NCI-H1417 treated with DMSO at 0.1 percent for 48 hours (cell line): ENCODE results near the gene PNPLA2.

ENCODE experiments used
- DNase-seq: peaks from one replicate; lab custom pipeline; 2025; lab: John Stamatoyannopoulos, UW

Gene PNPLA2

GRCh38 chr11:844693-845644 lies 26.3 kb downstream of the PNPLA2 start:
- DNase-seq = no peak

GRCh38 chr11:845872-846495 lies 27.3 kb downstream of the PNPLA2 start:
- DNase-seq = no peak

- no peak for DNase-seq
Measured at GRCh38 chr11:846496-847098, 27.9 kb downstream of the PNPLA2 start.

GRCh38 chr11:847876-848275 lies 29.2 kb downstream of the PNPLA2 start:
- no peak for DNase-seq

GRCh38 chr11:848380-848931 lies 29.7 kb downstream of the PNPLA2 start:
- DNase-seq = no peak

GRCh38 chr11:849104-849824 lies 30.6 kb downstream of the PNPLA2 start:
- no peak for DNase-seq

- no peak for DNase-seq
Measured at GRCh38 chr11:849951-850774, 31.4 kb downstream of the PNPLA2 start.

GRCh38 chr11:850775-851763 lies 32.4 kb downstream of the PNPLA2 start:
- no peak for DNase-seq

- DNase-seq = no peak
Measured at GRCh38 chr11:852762-853161, 34.0 kb downstream of the PNPLA2 start.

- DNase-seq = no peak
Measured at GRCh38 chr11:853682-854448, 35.2 kb downstream of the PNPLA2 start.

- DNase-seq = no peak
Measured at GRCh38 chr11:854601-855329, 36.1 kb downstream of the PNPLA2 start.

GRCh38 chr11:855330-855674 lies 36.6 kb downstream of the PNPLA2 start:
- no peak for DNase-seq

GRCh38 chr11:855796-856195 lies 37.1 kb downstream of the PNPLA2 start:
- DNase-seq = no peak

GRCh38 chr11:856397-856796 lies 37.7 kb downstream of the PNPLA2 start:
- no peak for DNase-seq

GRCh38 chr11:858053-858761 lies 39.5 kb downstream of the PNPLA2 start:
- DNase-seq = no peak

GRCh38 chr11:858762-859339 lies 40.1 kb downstream of the PNPLA2 start:
- DNase-seq = no peak

GRCh38 chr11:859394-860131 lies 40.8 kb downstream of the PNPLA2 start:
- no peak for DNase-seq
